ENCODE data around the gene ZFYVE21.
"Not testable (repeated sequence)": the region's sequence is repeated elsewhere in the genome, so short reads cannot be mapped to it uniquely, and the experiment has no call there.

Gene ZFYVE21

DNA sequence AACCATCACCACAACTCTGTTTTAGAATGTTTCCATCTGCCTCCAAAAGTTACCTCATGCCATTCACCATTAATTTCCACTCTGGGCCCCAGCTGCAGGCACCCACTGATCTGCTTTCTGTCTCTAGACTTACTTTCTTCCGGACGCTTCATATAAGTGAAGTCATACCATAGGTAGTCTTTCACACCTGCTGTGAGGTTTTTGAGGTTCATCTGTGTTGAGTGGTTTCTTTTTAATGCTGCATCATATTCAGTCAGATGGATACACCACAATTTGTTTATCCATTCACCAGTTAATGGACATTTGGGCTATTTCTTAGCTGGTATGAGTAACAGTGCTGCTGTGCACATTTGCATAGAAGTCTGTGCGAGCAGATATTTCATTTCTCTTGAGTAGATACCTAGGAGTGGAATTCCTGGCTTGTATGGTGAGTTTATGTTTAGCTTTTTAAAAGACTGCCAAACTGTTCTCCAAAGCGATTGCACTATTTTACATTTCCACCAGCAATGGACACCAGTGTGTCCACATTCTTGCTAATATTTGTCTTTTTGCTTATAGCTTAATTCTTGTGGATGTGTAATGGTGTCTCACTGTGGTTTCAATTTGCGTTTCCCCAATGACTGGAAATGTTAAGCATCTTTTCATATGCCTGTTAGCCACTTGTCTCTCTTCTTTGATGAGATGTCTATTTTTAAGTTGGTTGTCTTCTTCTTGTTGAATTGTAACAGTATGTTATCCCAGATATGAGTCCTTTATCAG lies 48.3 kb downstream of the ZFYVE21 start:
- DNase-seq (ENCODE audit: low read depth) = no peak

DNA sequence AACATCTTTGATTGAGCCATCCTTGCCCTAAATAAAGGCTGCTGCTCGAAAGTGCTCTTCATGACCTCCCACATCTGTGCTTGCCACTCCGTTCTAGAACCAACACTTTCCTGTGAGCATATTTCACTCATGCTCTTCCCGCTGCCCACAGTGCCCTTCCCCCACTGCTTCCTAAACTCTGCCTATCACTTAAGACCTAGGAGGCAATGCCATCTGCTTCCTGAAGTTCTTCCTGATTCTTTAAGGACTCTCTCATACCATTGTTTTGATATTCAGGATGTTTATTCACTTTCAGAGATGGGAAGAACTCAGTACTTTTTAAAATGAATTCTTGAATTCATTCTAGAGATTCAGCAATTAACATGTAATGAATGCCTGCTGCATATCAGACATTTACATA lies 49.9 kb downstream of the ZFYVE21 start:
- no peak for DNase-seq (ENCODE audit: low read depth)

GRCh38 chr14:103767336-103767894 lies 51.8 kb downstream of the ZFYVE21 start:
- DNase-seq (ENCODE audit: low read depth) = no peak

DNA sequence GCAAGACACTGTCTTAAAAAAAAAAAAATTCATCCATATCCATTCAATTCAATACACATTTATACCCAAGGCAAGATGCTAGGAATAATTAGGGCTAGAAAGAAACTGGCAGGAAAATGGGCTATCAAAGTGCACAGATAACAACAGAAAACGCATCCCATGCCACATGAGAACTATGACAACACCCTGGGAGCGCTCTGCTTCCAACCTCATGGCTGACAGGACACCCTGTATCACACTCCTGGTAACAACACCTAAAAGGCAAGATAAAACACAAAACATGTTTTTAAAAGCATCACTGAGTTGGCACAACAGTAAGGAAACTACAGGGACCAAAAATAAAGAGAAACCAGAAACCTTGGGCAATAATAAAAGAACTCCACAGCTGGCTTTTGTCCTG lies 54.9 kb downstream of the ZFYVE21 start:
- DNase-seq (ENCODE audit: low read depth) = no peak

- DNase-seq (ENCODE audit: low read depth) = no peak
Observed at GRCh38 chr14:103770902-103771301, 55.3 kb downstream of the ZFYVE21 start.

DNA sequence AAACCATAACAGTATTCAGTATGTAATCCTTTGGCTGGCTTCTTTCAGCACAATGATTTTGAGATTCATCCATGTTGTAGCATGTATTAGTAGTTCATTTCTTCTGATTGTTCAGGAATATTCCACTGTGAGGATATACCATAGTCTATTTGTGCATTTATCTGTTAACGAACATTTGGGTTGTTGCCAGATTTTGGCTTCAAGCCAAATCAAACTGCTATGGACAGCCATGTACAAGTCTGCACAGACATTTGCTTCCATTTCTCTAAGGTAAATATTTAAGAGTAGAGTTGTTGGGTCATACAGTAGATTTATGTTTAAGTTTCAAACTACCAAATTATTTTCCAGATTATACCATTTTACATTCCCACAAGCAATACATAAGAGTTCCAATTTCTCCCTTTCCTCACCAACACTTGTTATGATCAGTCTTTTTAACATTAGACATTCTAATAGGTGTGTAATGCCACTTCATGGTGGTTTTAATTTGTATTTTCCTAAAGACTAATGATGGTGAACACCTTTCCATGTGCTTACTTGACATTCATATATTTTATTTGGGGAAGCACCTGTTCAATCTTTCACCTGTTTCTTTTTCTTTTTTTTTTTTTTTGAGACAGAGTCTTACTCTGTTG lies 56.6 kb downstream of the ZFYVE21 start:
- no peak for DNase-seq (ENCODE audit: low read depth)

GRCh38 chr14:103773521-103773920 lies 57.9 kb downstream of the ZFYVE21 start:
- DNase-seq (ENCODE audit: low read depth) = no peak

DNA sequence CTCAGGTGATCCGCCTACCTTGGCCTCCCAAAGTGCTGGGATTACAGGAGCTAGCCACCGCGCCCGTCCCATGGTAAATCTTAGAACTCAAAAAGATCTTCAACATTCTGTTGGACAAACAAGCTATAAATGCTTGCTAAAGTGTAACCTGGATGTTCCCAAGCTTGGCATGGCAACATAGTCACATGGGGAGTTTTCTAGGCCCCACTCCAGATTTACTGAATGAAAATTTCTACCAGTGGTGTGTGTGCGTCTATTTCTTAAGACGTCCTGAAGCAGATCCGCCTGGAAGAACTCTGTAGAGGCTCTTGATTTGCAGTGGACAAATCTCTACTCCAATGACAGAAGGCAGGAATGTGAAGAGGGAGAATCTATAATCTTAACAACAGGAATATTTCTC lies 59.9 kb downstream of the ZFYVE21 start:
- no peak for DNase-seq (ENCODE audit: low read depth)

GRCh38 chr14:103776319-103776718 lies 60.7 kb downstream of the ZFYVE21 start:
- not testable (repeated sequence) for DNase-seq (ENCODE audit: low read depth)

DNA sequence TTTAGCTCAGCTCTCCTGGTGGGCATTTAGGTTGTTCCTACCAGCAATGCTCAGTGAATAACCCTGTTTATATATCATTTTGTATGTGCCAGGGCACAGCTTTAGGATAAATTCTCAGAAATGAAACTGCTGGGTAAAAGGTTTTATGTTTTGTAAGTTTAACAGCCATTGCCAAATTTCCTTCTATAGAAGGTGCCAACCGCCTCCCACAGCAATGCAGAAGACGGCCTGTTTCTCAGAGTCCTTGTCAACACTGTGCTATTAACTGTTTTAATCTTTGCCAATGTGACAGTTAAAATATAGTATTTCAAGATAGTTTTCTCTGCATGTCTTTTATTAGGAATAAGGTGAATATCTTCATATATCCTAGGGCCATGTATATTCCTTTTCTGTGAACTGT lies 66.8 kb downstream of the ZFYVE21 start:
- DNase-seq (ENCODE audit: low read depth) = no peak
